HG02642 (cell line): ENCODE results near the gene PDILT.
"Not testable (repeated sequence)": the region's sequence is repeated elsewhere in the genome, so short reads cannot be mapped to it uniquely, and the experiment has no call there.

ENCODE experiments used
- ATAC-seq: cut with Tn5 transposase; IDR thresholded peaks from one replicate; pipeline ENCODE4 v1.9.1; 2021; ENCODE audit warnings: mild to moderate bottlenecking; ENCODE audit not compliant: unreplicated experiment, poor library complexity

Gene PDILT

DNA sequence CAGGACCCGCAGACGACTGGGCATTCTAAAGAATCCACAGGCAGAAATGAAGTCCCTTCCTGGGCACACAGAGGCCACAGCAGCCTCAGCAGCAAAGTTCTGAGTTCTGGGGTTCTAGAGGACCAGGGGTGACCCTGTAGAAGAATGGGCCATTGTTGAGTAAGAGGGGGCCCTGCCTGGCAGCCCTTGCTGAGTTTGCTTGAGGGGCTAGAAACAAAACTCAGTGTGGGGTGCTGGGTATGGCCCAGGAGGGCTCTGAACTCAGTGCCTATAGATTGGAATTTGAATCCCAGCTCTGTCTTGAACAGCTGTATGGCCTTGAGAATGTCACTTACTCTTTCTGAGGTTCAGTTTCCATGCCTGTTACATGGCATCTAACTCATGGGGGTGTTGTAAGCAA lies at the start of gene PDILT:
Gene PDILT, minus strand, starts transcription at position 101 of the 400 bp plus-strand sequence. CDS start 5,437 bp downstream, outside the sequence.
- ATAC-seq: no peak

GRCh38 chr16:20453633-20454032 lies 49.1 kb upstream of the PDILT start:
- not testable (repeated sequence) for ATAC-seq

- not testable (repeated sequence) for ATAC-seq
Observed at GRCh38 chr16:20451364-20451763, 46.8 kb upstream of the PDILT start, which contains the start of gene ACSM2A. Gene ACSM2A, plus strand, starts transcription at chr16:20451521. Its CDS starts 8,594 bp downstream, at chr16:20460115.

DNA sequence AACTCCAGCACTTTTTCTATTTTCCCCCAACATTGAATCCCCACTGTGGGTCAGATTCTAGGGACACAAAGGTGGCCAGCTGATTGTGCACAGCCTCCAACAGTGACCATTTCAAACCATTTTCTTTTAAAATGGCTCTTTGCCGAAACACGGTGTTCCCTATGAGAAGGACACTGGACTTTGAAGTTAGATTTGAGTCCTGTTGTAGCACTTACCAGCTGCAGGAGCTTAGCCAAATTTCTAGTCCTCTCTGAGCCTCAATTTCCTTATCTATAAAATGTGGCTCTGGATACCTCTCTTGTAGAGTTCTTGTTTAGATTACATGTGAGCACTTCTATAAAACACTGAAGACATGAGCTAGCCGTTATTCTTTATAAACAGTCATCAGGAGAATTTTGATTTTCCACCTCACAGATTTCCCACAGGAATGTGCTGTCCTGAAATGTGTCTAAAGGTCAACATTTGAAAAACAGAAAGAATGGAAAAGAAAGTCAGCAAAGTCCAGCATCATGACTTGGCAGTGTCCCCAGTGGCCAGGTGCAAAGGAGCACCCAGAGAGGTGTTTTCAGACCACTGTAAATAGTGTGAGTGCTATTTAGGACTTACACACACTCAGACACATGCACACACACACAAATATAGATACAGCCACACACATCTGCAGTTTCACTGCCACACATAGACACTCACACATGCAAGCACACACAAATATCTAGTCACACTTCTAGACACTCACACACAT lies 42.3 kb upstream of the PDILT start:
- not testable (repeated sequence) for ATAC-seq

GRCh38 chr16:20441859-20442258 lies 37.3 kb upstream of the PDILT start:
- not testable (repeated sequence) for ATAC-seq

- no peak for ATAC-seq
Observed at GRCh38 chr16:20441191-20441590, 36.7 kb upstream of the PDILT start.

GRCh38 chr16:20440731-20441130 lies 36.2 kb upstream of the PDILT start:
- ATAC-seq: not testable (repeated sequence)

GRCh38 chr16:20439820-20440231 lies 35.3 kb upstream of the PDILT start:
- ATAC-seq: not testable (repeated sequence)

GRCh38 chr16:20438950-20439349 lies 34.4 kb upstream of the PDILT start:
- not testable (repeated sequence) for ATAC-seq

GRCh38 chr16:20430948-20431347 lies 26.4 kb upstream of the PDILT start:
- no peak for ATAC-seq

GRCh38 chr16:20430480-20430879 lies 25.9 kb upstream of the PDILT start:
- not testable (repeated sequence) for ATAC-seq

GRCh38 chr16:20429499-20429898 lies 25.0 kb upstream of the PDILT start:
- not testable (repeated sequence) for ATAC-seq

DNA sequence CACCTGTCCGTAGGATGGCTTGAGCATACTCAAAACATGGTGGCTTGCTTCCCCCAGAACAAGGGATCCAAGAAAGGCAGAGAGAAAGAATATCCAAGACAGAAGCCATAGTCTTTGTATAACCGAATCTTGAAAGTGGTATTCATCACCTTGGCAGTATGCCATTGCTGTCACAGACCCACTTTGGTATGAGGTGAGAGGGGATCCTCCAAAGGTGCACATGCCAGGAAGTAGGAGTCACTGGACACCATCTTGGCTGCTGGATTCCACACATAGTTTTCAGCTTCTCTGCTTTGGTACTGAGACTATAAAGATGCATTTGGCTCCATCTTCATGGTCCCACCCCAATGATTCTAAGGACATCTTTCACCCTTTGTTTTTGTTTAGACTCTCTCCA lies 22.9 kb upstream of the PDILT start:
- not testable (repeated sequence) for ATAC-seq

GRCh38 chr16:20424129-20424866 lies 19.8 kb upstream of the PDILT start:
- no peak for ATAC-seq

DNA sequence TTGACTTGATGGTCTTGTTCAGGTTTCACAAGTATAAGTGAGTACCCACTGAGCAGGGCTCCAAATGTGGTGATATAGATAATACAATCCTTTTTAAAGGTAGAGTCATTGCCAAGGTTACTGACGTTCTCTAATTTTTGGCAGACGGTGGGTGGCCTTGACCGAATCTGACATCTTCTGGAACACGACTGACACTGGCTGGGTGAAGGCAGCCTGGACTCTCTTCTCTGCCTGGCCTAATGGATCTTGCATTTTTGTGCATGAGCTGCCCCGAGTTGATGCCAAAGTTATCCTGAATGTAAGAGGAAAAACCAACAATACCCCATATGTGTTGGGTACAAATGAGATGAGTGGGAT lies 19.2 kb upstream of the PDILT start:
- not testable (repeated sequence) for ATAC-seq

DNA sequence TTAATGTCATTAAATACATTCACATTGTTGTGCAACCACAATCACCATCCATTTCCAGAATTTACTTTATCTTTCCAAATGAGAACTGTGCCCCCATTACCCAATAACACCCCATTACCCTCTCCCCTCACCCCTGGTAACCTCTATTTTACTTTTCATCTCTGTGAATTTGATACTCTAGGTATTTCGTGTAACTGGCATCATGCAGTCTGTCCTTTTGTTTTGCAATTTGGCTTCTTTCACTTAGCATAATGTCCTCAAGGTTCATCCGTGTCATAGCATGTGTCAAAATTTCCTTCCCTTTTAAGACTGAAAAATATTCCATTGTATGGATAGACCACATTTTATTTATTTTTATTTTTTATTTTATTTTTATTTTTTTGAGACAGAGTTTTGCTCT lies 17.2 kb upstream of the PDILT start:
- not testable (repeated sequence) for ATAC-seq

DNA sequence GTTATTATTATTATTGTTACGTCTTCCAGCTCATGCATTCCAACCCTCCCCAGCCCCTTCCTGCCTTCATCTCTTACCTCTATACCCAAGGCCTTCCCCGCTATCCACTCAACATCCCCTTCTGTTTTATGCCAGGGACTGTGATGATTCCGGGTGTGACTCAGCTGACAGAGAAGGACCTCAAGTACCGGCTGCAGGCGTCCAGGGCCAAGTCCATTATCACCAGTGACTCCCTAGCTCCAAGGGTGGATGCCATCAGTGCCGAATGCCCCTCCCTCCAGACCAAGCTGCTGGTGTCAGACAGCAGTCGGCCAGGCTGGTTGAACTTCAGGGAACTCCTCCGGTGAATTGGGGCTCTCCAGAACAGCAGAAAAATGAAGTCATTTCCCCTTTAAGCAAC lies 14.6 kb upstream of the PDILT start:
- not testable (repeated sequence) for ATAC-seq

GRCh38 chr16:20415541-20415940 lies 11.0 kb upstream of the PDILT start:
- ATAC-seq: no peak

GRCh38 chr16:20411055-20411454 lies 6.5 kb upstream of the PDILT start:
- ATAC-seq: no peak

DNA sequence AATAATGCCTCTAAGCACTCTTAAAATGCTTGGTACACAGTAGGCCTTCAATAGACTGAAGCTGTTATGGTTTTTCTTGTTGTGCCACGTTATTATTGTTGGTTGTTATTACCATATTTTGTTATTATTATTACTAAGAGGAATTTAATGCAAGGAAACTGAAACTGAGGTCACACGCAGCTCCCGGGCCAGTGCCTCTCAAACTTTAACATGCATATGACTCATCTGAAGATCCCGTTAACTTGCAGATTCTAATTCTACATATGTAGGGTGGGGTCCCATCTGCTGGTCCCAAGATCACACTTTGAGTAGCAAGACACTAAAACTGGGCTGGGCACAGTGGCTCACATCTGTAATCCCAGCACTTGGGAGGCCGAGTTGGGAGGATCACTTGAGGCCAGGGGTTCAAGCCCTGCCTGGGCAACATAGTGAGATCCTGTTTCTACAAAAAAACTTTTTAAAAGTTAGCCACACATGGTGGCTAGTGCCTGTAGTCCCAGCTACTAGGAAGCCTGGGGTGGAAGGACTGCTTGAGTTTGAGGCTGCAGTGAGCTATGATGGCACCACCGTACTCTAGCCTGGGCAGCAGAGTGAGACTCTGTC lies 5.7 kb upstream of the PDILT start:
- peak; percentile 69 for ATAC-seq
